Measurements from ENCODE around the gene SERINC3.

SERINC3 gene

DNA sequence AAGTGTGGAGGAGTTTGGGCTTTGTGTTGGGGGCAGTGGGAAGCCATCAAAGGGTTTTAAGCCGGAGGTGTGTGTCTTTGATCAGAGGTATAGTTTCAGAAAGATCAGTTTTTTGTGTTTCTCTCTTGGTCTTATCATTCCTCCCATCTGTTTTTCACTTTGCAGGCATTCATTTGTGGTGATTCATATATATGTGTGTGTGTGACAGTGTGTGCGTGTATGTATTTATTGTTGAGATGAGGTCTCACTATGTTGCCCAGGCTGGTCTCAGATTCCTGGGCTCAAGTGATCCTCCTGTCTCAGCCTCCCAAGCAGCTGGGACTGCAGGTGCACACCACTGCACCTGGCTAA is 11.1 kb upstream of the SERINC3 start:
- DNase-seq (ENCODE audit: low read depth, low spot score), result no peak

DNA sequence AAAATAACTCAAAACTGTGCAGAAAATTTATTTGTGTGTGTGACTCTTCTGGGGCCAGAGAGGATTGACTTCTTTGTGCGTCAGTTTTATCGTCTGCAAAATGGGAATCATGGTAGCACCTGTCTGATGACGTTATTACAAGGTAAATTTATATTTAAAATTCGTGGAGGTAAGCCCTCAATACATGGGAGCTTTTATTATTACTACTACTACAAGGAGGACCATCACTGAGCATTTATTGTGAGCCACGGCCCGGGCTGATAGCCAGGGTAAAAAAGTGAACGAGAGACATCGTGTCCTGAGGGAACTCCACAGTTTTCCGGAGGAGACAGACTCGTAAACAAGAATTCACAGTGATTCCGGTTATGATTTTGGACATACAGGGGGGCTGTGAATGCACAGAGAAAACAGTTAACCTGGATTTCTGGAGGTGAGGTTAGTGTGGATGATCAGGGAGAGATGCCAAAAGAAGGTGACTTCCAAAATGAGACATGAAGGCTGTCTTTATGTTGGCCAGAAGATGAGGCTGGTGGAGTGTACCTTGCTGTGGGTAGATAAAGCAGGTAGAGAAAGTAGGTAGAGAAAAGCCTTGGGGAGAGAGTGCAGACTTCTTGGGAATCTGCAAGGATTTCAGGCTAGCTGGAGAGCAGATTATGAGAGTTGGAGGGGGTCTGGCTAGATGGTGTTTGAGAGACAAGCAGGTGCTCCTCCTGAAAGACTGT is 10.6 kb upstream of the SERINC3 start:
- DNase-seq (ENCODE audit: low read depth, low spot score), result no peak

DNA sequence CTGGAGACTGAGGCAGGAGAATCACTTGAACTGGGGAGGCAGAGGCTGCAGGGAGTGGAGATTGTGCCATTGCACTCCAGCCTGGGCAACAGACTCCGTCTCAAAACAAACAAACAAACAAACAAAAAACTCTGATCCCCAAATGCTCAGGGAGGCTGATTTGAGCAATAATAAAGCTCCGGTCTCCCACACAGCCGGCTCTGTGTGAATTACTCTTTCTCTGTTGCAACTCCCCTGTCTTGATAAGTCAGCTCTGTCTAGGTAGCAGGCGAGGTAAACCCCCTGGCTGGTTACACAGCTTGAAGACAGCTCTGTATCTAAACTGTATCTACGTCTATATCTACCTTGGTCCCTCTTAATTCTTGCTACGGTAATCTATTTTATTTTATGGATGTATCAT is 6.4 kb upstream of the SERINC3 start:
- DNase-seq (ENCODE audit: low read depth, low spot score), result no peak

DNA sequence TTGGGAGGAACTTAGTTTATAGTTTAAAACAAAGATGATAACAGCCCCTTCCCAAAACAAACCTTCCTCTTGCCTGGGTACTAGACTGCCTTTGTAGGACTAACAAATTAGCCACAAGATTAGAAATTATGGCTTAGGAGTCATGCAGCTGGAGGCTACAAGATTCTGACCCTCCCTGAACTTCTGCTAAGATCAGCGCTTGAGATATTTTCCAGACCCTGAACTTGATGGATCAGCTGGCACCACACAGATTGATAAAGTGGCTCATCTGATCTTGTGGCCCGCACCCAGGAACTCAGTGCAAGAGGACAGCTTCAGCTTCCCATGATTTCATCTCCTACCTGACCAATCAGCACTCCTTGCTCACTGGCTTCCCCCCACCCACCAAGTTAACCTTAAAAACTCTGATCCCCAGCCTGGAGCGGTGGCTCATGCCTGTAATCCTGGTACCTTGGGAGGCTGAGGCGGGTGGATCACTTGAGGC is 5.9 kb upstream of the SERINC3 start:
- no peak for DNase-seq (ENCODE audit: low read depth, low spot score)

DNA sequence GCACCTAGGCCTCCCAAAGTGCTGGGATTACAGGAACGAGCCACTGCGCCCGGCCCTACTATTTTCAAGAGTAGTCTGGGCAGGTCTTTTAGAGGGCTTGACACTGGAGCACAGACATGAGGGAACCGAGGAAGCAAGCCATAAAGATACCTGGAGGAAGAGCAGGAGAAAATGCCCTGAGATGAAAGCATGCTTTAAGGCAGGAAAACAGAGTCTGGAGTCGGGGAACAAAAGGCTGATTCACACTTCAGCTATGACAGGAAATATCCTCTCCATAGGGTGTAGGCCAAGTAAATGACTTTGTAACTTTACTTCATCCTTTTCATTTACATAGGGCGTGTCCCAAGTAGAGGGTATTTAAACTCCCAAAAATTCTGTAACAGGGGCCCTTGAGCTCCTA is 4.3 kb upstream of the SERINC3 start:
- DNase-seq (ENCODE audit: low read depth, low spot score), result no peak

DNA sequence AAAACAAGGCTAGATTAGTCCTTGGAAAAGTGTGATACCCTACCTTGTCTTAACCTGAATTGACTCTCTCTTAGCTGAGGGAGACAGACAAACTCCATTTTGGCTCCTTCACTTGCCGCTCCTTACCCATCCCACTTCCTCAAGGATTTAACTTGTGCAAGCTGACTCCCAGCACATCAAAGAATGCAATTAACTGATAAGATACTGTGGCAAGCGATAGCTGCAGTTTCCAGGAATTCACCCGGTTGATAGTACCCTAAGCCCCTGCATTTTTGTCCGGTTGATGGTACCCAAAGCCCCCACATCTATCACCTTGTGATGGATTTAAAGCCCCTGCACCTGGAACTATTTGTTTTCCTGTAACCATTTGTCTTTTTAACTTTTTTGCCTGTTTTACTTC is 1.9 kb upstream of the SERINC3 start:
- no peak for DNase-seq (ENCODE audit: low read depth, low spot score)

DNA sequence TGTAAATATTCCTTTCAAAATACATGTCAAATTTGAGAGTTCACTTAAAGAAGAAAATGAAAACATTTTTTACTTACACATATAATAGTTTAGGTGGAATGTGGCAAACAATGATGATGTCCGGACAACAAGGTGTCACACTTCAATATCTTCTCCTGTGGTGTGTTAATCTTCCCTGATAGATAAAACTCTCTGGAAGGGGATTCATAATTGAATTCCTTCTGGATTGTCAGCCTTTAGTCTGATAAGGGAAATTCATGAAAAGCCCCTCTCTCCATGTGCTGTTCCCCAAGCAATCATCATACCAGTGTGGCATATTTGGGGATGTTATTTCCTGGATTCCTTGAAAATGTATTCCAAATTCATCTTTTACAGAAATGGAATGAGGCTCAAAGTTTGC is 971 bp upstream of the SERINC3 start:
- no peak for DNase-seq (ENCODE audit: low read depth, low spot score)

DNA sequence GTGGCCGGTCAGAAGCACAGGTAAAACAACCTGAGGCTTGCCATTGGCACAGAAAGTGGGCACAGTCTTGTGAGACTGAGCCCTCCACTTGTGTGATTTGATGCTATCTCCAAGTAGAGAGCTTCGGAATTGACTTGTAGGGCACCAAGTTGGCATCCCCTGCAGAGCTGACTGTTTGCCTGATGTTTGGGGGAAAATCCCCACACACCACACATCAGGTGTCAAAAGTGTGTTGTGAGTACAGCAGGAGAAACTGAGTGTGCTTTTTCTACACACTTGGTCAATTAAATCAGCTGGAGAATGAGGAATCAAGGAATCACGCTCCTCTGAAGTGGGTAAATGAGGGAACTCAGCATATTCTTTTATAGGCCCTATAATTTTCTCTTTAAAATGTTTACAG is 989 bp downstream of the SERINC3 start:
- DNase-seq (ENCODE audit: low read depth, low spot score), result no peak

DNA sequence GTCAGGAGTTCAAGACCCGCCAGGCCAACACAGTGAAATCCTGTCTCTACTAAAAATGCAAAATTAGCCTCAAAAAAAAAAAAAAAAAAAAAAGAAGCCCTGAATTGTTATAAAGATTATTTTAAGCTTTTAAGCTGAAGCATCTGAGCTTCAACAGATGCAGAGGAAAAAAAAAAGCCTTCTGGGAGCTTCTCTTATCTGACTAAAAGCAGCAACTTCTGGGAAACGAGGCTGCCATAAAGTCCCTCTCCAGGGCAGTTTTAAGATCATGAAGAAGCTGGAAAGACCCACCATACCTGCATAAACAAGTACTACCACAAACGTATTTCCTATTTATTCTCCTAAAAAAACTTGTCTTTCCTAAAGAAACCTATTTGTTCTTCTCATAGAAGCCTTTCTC is 3.6 kb downstream of the SERINC3 start:
- no peak for DNase-seq (ENCODE audit: low read depth, low spot score)

DNA sequence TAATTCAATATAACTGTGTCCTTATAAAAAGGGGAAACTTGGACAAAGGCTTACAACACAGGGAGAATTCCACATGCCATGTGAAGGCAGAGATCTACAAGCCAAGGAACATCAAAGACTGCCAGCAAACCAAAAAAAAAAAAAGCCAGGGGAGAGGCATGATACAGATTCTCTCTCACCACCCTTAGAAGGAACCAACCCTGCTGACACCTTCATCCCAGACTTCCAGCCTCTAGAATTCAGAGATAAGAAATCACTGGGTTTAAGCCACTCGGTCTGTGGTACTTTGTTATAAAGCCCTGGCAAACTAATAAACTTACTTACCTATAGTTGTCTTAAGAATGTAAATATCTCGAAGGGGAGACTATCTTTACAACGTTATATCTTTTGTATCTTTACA is 4.4 kb downstream of the SERINC3 start:
- no peak for DNase-seq (ENCODE audit: low read depth, low spot score)

DNA sequence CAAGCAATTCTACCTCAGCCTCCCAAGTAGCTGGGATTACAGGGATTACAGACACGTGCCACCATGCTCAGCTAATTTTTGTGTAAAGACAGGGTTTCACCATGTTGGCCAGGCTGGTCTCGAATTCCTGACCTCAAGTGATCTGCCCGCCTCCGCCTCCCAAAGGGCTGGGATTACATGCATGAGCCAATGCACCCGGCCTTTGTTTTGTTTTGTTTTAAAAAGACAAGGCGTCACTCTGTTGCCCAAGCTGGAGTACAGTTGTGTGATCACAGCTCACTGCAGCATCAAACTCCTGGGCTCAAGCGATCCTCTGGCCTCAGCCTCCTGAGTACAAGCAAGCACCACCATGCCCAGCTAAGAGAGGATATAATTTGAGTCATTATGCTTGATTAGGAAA is 5.4 kb downstream of the SERINC3 start:
- DNase-seq (ENCODE audit: low read depth, low spot score), result no peak

DNA sequence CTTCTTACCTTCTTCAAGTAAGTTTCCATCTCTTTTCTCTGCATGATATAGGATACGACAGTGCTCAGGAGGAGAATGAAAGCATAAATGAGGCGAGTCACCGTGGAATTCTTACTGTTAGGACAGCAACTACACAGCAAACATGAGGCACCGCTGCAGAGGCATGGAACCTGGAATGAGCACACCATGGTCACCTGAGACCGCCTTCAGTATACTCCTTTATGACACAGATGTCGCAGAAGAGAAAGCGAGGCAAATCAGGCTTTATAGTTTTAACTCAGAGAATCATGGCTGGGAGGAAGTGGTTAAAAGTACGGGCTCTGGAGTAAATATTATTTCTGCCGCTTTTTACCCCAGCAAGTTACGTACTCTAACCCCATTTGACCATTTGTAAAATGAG is 8.0 kb downstream of the SERINC3 start:
- no peak for DNase-seq (ENCODE audit: low read depth, low spot score)

DNA sequence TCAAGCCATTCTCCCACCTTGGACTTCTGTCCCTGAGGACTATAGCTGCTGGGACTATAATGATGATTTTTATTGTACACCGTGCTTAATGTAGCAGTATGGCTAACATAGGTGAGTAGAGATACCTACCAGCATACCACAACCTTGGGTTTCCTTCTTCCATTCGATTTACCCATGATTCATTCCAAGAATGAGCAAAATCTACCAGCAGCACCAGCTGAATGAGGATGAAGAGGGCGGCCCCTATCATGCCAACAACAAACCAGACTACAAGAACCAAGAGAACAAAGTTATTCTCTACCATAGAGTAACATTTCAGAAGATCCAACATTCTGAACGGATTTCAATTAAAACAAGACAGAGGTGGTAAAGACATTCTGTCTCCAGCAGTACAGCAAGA is 12.1 kb downstream of the SERINC3 start:
- no peak for DNase-seq (ENCODE audit: low read depth, low spot score)

DNA sequence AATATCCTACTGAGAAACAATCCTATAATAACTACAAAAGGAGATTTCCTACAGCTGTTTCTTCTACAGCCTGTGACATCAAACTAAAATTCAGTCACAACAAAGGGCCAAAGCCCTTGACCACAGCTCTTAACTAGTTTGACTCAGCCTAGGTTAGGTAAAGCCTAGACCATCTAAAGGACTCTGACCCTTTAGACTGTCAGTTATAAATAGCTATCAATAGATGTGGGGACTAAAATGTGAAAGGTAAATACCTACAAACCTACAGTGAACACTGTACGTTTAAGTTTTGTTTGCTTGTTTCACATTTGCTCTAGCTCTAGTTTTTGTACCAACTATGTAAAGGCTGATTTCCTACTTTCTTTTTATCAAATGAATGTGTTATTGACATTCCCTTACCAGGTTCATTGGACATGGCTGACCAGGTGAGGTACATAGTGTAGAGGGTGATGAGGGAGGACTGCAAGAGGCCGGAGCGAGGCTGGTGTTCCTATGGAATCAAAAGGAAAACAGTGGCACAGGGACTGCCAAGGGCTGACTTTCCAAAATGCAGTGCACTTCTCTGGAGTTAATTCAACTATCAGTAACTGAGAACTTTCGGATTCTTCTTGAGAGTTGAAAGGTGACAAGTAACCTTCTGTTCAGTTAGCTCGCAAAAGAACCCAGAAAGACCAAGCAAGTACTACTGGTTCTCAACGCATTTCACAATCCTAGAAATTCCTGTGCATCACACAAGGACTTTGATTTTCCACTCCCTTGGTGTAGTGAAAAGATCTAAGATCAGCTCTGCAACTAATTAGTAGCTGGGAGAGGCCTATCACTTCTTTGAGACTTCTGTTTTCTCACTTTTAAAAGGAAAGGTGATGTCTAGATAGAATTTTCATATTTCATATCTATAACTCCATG is 17.2 kb downstream of the SERINC3 start:
- DNase-seq (ENCODE audit: low read depth, low spot score), result no peak

DNA sequence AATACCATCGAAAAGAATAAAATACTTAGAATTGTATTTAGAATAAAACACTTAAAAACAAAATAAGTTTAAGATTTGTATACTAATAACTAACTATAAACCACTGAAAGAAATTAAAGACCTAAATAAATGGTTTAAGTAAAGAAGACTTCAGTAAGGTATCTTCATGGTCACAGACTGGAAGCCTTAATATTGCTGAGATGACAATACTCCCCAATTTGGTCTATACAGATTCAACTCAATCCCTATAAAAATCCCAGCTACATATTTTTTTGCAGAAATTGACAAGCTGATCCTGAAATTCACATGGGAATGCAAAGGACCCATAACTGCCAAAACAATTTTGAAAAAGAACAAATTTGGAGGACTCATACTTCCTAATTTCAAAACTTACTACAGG is 18.9 kb downstream of the SERINC3 start:
- DNase-seq (ENCODE audit: low read depth, low spot score), result no peak

DNA sequence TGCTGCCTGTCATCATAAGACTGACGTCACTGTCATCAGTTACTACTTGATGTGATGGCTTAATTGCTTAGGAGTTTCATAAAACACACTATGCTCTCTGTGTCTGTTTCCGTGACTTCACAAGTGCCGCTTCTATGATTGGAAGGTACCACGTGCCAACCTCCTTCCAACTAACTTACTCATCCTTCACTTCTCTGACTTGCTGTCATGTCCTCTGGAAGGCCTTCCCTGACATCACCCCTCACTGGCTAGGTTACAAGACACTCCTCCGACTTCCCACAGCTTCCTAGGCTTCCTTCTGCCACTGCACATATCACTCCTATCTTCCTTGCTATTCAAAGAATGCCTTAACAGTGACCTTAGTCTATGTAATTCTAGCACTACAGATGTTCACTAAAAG is 20.4 kb downstream of the SERINC3 start:
- no peak for DNase-seq (ENCODE audit: low read depth, low spot score)

DNA sequence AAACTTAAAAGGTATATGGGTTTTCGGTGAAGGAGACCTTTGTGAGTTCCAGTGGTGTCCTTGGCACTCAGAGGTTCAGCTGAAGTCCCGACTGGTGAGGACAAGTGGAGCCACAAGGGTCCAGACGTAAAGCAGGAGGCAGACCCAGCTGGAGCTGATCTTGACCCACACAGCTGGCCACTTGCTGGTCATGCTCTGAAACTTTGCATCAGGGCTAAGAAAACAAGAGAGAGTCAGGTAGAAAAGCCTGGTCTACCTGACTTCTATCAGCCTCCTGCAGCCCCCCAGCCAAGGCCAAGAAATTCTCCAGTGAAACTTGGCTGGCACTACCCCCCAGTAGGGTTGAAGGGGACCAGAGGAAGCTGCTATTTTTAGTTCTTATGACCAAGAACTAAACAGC is 21.6 kb downstream of the SERINC3 start:
- DNase-seq (ENCODE audit: low read depth, low spot score), result no peak

DNA sequence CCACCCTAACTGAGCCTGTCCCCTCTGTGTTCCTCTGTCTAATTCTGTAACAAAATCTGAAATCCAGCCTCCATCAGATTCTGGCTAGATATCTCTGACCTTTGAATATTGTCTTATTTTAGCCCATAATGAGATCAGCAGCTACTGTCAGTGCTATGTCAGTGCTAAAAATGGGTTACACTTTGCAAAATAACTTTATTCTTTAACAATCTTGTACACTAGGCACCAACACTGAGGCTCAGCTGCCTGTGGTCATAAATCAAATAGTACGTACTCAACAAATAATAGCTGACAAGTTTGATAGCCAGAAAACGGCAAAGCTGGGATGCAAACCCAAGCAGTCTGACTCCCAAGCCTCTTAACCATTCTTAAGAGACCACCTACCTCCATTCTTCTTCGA is 24.1 kb downstream of the SERINC3 start:
- no peak for DNase-seq (ENCODE audit: low read depth, low spot score)

DNA sequence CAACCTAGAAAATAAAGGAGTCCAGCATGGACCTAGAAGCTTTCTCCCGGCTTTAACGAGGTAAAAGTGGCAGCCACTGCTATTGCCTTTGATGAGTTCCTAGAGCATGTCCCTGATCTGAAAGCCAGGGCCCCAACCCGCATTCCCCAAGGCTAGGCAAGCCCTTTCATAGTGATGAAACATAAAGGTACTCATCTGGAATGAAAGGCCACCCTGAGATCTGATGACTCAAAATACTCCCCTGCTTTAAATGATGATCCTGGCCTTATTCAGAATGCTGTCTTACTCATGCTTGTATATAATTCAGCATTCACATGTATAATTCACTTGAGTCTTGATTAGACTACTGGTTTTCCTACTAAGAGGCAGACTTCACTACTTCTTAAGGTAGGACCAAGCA is 24.9 kb downstream of the SERINC3 start:
- DNase-seq (ENCODE audit: low read depth, low spot score), result no peak

DNA sequence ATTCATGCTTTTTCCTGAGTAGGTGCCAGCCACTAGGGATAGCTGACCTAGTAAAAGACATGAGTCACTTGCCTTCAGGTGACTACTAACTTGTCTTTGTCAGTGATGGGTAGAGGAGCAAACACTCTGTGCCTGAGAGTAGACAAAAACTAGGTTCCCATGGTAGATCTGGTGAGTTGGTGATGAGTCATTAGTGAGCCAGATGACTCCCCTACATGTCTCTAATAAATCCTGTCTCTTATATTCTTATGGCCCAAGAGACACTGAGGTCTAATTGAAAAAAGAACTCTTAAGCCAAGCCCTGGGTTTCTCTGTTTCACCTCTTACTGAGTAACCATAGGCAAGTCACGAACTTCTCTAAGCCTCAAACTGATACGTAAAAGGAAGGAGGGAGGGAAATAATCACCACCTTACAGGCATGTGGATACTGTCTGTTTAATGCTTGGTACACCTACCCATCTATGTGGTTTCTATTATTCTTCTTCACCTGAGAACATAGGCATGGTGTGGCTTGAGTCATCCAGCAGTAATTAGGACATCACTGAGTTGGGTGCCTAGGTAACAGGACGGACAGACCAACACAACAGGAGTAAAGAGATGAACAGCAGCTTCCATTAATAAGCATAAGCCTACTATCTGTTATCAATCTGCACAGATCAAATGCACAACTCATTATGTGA is 25.9 kb downstream of the SERINC3 start:
- DNase-seq (ENCODE audit: low read depth, low spot score), result peak; percentile 53

DNA sequence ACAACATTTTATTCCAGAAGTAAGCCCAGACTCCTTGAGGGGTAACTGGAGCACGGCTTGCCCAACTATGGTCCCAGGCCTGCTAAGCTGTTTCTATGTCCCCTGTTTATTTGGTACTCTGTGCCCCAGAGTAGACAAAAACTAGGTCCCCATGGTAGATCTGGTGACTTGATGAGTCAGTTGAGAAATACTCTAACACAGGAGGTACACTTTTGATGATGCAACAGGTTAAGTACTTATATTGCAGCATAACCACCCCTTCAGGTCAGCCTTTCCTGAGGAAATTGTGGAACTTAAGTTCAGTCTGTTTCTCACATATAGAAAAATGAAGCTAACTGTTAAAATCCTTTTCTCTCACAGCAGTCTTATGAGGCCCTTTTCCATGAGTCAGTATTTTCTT is 26.6 kb downstream of the SERINC3 start:
- DNase-seq (ENCODE audit: low read depth, low spot score), result no peak

DNA sequence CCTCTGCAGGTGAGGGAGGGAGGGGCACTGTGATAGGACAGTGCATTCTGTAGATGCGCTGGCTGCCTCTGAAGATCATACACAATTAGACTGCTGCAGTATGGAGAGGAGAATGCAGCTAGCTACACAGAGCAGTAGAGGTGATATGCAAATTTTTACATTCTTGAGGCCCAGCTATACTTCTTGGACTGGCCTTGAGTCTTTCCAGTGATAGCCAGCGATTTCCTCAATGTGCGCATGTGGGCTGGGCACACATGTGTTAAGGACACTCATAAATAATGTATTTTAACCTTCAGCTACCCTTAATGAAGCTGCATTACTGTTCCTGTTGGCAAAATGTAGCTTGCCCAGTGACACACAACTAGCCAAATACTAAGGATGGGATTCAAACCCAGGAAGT is 27.2 kb downstream of the SERINC3 start:
- no peak for DNase-seq (ENCODE audit: low read depth, low spot score)

DNA sequence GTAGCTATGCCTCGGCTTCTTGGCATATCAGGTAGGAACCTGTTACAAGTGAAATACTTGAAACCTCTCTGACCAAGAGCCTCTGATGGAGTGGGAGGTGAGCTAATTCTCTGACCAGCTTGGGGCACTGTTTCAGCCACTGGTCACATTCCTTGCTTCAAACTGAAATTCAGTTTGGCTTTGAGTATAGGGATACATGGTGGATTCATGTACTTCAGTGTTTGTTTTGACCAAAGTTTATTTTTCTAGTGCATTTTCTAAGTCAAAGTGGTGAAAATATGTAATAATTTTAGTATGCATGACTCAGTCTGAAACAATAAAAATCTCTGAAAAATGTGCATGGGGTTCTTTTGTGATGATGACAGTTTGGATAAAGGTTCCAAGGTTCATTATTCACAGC is 27.6 kb downstream of the SERINC3 start:
- DNase-seq (ENCODE audit: low read depth, low spot score), result no peak
